ENCODE results near the gene ZDHHC13. TPM values are rescaled to one million over a fixed set of nuclear protein-coding genes. Genes with fewer than 3 reads are reported as not detected.

The ZDHHC13 gene
- polyA plus RNA-seq, 1 of the 3 experiments (the other 2 are of a cell fraction) = 8.2 TPM

DNA sequence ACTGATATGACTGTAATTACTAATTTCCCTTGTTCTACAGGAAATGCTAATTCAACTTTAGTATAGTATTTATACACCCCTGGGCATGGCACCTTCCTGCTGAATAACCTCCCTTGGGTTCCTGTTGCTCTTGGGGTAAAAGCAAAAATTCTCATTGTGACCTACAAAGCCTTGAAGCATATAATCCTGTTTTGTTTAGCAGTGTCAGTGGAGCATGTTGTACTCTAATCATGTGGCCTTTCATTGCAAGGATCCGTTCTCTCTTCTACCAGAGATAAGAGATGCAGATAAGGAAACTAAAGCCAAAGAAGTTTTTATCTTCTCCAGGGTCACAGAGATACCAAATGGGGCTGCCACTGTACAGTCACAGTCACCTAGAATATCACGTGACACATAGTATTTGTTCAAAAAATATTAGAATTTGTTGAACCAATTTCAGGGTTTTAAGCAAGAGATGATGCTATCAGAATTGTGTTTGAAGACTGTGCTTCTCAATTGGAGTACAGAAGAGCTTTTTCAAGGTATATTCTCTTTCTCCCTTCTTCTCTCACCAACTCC, 59.7 kb downstream of the ZDHHC13 start:
- H3K27ac ChIP-seq (ENCODE audit: low read depth in 2 of 2, low read length in 1 of 2) = no peak overlapping the region
- 97% methylated on average over 2 of the region's 2 CpGs for WGBS (ENCODE audit: low lambda C conversion rate)

More for the DNA sequence above, 59.7 kb downstream of the ZDHHC13 start:
- DNase-seq = no peak
- H3K79me2 ChIP-seq (ENCODE audit: insufficient read depth) = no peaks in the 10 kb centered on the region
- no peaks in the 10 kb centered on the region for H4K20me1 ChIP-seq (ENCODE audit: insufficient read depth)
- H3K27me3 ChIP-seq (ENCODE audit: insufficient read depth) = no peaks in the 10 kb centered on the region
- no peak overlapping the region for H2AFZ ChIP-seq (ENCODE audit: low read depth)
- H3K4me2 ChIP-seq = no peak overlapping the region
- H3K9me2 ChIP-seq = no peaks in the 10 kb centered on the region
- H3K36me3 ChIP-seq (replicated peaks in 1 of 2; ENCODE audit: control insufficient read depth in 1 of 2, insufficient read depth in 2 of 2, low read length in 1 of 2) = peaks cover 13 to 39% of the 10 kb centered on the region in 2 experiments
- H3K9ac ChIP-seq = no peak overlapping the region
- ChIA-PET POLR2A (no interaction called here), CTCF (no interaction called here)
- H3K4me1 ChIP-seq (ENCODE audit: control insufficient read depth in 1 of 2, insufficient read depth in 2 of 2, low read depth in 1 of 2, low read length in 1 of 2) = no peaks in the 10 kb centered on the region; a peak in 1 of 4 replicates
- TF ChIP-seq TAF1 (IDR thresholded peaks at IDR 0.05; ENCODE audit: borderline replicate concordance, low read depth, low read length) (no peak), FOSL2 (IDR thresholded peaks at IDR 0.05; ENCODE audit: borderline replicate concordance, low read depth) (no peak), TCF12 (IDR thresholded peaks at IDR 0.05) (no peak), EP300 (IDR thresholded peaks at IDR 0.05; ENCODE audit: borderline replicate concordance in 1 of 2, low read depth in 1 of 2, low read length in 1 of 2) (no peak), YY1 (IDR thresholded peaks at IDR 0.05; ENCODE audit: low read depth) (no peak), JUND (IDR thresholded peaks at IDR 0.05) (no peak), NRF1 (IDR thresholded peaks at IDR 0.05; ENCODE audit: low read depth, low read length) (no peak), CHD2 (IDR thresholded peaks at IDR 0.05; ENCODE audit: low read length, partially characterized antibody) (no peak), RAD21 (IDR thresholded peaks at IDR 0.05; ENCODE audit: low read length) (no peak), POLR2AphosphoS5 (IDR thresholded peaks at IDR 0.05; ENCODE audit: low read depth, low read length) (no peak), RFX5 (IDR thresholded peaks at IDR 0.05; ENCODE audit: low read length) (no peak), RCOR1 (IDR thresholded peaks at IDR 0.05; ENCODE audit: low read length) (no peak)
- TF ChIP-seq, protein P1, sequence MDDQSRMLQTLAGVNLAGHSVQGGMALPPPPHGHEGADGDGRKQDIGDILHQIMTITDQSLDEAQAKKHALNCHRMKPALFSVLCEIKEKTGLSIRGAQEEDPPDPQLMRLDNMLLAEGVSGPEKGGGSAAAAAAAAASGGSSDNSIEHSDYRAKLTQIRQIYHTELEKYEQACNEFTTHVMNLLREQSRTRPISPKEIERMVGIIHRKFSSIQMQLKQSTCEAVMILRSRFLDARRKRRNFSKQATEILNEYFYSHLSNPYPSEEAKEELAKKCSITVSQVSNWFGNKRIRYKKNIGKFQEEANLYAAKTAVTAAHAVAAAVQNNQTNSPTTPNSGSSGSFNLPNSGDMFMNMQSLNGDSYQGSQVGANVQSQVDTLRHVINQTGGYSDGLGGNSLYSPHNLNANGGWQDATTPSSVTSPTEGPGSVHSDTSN (IDR thresholded peaks at IDR 0.05) = no peak
- TF ChIP-seq, protein P2, sequence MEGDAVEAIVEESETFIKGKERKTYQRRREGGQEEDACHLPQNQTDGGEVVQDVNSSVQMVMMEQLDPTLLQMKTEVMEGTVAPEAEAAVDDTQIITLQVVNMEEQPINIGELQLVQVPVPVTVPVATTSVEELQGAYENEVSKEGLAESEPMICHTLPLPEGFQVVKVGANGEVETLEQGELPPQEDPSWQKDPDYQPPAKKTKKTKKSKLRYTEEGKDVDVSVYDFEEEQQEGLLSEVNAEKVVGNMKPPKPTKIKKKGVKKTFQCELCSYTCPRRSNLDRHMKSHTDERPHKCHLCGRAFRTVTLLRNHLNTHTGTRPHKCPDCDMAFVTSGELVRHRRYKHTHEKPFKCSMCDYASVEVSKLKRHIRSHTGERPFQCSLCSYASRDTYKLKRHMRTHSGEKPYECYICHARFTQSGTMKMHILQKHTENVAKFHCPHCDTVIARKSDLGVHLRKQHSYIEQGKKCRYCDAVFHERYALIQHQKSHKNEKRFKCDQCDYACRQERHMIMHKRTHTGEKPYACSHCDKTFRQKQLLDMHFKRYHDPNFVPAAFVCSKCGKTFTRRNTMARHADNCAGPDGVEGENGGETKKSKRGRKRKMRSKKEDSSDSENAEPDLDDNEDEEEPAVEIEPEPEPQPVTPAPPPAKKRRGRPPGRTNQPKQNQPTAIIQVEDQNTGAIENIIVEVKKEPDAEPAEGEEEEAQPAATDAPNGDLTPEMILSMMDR (IDR thresholded peaks at IDR 0.05) = no peak
- TF ChIP-seq, protein P3, sequence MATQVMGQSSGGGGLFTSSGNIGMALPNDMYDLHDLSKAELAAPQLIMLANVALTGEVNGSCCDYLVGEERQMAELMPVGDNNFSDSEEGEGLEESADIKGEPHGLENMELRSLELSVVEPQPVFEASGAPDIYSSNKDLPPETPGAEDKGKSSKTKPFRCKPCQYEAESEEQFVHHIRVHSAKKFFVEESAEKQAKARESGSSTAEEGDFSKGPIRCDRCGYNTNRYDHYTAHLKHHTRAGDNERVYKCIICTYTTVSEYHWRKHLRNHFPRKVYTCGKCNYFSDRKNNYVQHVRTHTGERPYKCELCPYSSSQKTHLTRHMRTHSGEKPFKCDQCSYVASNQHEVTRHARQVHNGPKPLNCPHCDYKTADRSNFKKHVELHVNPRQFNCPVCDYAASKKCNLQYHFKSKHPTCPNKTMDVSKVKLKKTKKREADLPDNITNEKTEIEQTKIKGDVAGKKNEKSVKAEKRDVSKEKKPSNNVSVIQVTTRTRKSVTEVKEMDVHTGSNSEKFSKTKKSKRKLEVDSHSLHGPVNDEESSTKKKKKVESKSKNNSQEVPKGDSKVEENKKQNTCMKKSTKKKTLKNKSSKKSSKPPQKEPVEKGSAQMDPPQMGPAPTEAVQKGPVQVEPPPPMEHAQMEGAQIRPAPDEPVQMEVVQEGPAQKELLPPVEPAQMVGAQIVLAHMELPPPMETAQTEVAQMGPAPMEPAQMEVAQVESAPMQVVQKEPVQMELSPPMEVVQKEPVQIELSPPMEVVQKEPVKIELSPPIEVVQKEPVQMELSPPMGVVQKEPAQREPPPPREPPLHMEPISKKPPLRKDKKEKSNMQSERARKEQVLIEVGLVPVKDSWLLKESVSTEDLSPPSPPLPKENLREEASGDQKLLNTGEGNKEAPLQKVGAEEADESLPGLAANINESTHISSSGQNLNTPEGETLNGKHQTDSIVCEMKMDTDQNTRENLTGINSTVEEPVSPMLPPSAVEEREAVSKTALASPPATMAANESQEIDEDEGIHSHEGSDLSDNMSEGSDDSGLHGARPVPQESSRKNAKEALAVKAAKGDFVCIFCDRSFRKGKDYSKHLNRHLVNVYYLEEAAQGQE (IDR thresholded peaks at IDR 0.05; ENCODE audit: low read depth, low read length) = no peak
- no peaks in the 10 kb centered on the region for H3F3A ChIP-seq (replicated peaks; ENCODE audit: insufficient read depth)
- no peak overlapping the region for H3K4me3 ChIP-seq (ENCODE audit: low read depth in 2 of 2, low read length in 1 of 2)
- no peaks in the 10 kb centered on the region for H3K9me3 ChIP-seq
